ENCODE measurements around the gene GAPT.

The GAPT gene

DNA sequence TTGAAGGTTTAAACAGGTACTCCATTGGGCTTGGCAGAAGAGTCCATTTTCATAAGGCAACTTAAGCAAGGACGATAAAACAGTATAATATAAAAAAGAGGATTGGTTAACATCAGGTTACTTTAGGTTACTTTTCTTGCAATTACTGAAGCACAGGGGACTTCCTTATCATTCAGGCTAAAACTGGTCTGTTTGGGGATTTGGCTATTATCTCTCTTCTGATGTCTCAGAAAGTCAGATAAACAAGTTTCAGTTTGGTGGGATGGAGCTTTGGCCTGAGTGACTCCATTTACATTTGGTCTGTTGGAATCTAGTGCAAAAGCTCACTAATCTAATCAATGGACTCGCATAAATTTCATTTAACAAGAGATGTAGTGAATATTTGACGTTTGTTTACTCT, 8.0 kb downstream of the GAPT start:
- no peaks in the 10 kb centered on the region for H3K36me3 ChIP-seq (ENCODE audit: low read length)
- no peaks in the 10 kb centered on the region for H3K79me2 ChIP-seq (ENCODE audit: insufficient read depth, low read length)
- H3K27me3 ChIP-seq (ENCODE audit: low read length): no peaks in the 10 kb centered on the region
- no peak overlapping the region for H2AFZ ChIP-seq (ENCODE audit: low read depth, low read length, severe bottlenecking)
- no peak overlapping the region for H3K9ac ChIP-seq (ENCODE audit: low read length)
- H3K9me3 ChIP-seq (ENCODE audit: insufficient read depth, low read length): no peaks in the 10 kb centered on the region
- no peak overlapping the region for H3K27ac ChIP-seq (ENCODE audit: low read depth, low read length)
- no peaks in the 10 kb centered on the region for H4K20me1 ChIP-seq (ENCODE audit: low read depth, low read length)
- no peaks in the 10 kb centered on the region for H3K9me2 ChIP-seq (replicated peaks; ENCODE audit: insufficient read depth, low read length)
- H3F3A ChIP-seq (ENCODE audit: insufficient read depth): no peaks in the 10 kb centered on the region
- H3K4me3 ChIP-seq (ENCODE audit: insufficient read depth, low read length, poor library complexity, severe bottlenecking): no peak overlapping the region
- H3K4me2 ChIP-seq (ENCODE audit: low read depth, low read length, poor library complexity, severe bottlenecking): no peak overlapping the region
- TF ChIP-seq, protein P1, sequence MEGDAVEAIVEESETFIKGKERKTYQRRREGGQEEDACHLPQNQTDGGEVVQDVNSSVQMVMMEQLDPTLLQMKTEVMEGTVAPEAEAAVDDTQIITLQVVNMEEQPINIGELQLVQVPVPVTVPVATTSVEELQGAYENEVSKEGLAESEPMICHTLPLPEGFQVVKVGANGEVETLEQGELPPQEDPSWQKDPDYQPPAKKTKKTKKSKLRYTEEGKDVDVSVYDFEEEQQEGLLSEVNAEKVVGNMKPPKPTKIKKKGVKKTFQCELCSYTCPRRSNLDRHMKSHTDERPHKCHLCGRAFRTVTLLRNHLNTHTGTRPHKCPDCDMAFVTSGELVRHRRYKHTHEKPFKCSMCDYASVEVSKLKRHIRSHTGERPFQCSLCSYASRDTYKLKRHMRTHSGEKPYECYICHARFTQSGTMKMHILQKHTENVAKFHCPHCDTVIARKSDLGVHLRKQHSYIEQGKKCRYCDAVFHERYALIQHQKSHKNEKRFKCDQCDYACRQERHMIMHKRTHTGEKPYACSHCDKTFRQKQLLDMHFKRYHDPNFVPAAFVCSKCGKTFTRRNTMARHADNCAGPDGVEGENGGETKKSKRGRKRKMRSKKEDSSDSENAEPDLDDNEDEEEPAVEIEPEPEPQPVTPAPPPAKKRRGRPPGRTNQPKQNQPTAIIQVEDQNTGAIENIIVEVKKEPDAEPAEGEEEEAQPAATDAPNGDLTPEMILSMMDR (IDR thresholded peaks at IDR 0.05; ENCODE audit: insufficient read depth, low read length, poor library complexity, severe bottlenecking): no peak
- TF ChIP-seq EZH2phosphoT487 (conservative IDR thresholded peaks at IDR 0.05; ENCODE audit: low read length): no peak

DNA sequence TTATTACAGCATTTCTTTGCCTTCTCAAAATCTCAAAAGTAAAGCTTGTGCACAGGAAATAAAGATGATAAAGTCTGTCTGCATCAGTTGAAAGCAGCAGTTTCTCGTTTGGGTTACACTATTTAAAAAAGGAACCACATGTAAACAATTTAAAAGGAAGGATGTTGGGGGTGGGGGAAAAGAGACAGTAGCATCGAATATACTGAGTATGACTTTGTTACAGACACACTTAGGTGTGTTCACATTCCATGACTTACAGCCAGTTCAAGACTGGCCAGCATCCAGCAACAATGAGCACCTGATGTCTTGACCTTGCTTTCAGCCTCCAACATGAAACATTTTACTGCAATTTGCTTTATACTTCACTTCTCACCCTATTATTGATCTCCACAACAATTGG, 8.7 kb downstream of the GAPT start:
- TF ChIP-seq, protein P1 (IDR thresholded peaks at IDR 0.05; ENCODE audit: insufficient read depth, low read length, poor library complexity, severe bottlenecking): no peak
- TF ChIP-seq EZH2phosphoT487 (conservative IDR thresholded peaks at IDR 0.05; ENCODE audit: low read length): no peak
- H3K27me3 ChIP-seq (ENCODE audit: low read length): no peaks in the 10 kb centered on the region
- no peak overlapping the region for H3K4me2 ChIP-seq (ENCODE audit: low read depth, low read length, poor library complexity, severe bottlenecking)
- no peaks in the 10 kb centered on the region for H3F3A ChIP-seq (ENCODE audit: insufficient read depth)
- no peaks in the 10 kb centered on the region for H3K9me2 ChIP-seq (replicated peaks; ENCODE audit: insufficient read depth, low read length)
- H4K20me1 ChIP-seq (ENCODE audit: low read depth, low read length): no peaks in the 10 kb centered on the region
- H3K36me3 ChIP-seq (ENCODE audit: low read length): no peaks in the 10 kb centered on the region
- H3K4me3 ChIP-seq (ENCODE audit: insufficient read depth, low read length, poor library complexity, severe bottlenecking): no peak overlapping the region
- no peak overlapping the region for H3K9ac ChIP-seq (ENCODE audit: low read length)
- no peak overlapping the region for H3K27ac ChIP-seq (ENCODE audit: low read depth, low read length)
- no peaks in the 10 kb centered on the region for H3K9me3 ChIP-seq (ENCODE audit: insufficient read depth, low read length)
- no peak overlapping the region for H2AFZ ChIP-seq (ENCODE audit: low read depth, low read length, severe bottlenecking)
- H3K79me2 ChIP-seq (ENCODE audit: insufficient read depth, low read length): no peaks in the 10 kb centered on the region

DNA sequence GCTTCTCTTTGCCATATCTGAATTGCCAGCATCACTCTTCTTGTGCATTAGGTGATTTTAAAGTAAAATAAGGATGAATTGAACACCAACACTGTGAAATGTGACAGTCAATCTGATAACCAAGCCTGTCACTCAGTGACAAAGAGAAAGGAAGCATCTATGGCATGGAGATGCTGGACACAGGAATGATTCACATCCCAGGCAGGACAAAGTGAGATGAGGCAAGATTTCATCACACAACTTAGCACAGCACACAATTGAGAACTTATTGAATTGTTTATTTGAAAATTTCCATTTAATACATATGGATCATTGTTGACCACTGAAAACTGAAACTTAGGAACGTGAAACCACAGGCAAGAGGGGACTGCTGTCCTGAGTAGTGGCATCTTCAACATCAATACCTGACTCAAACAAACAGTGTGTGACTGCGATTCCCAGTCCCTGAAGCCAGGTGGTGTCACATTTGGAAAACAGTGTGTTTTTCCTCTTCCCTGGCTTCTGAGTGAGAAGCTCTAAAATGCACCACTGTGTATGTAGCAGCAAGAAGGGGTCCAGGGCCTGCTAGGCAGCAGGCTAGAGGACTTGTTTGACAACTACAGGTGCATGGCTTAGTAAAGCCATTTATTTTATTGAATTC, 10.7 kb downstream of the GAPT start:
- Histone ChIP-seq H3F3A (ENCODE audit: insufficient read depth) (no peaks in the 10 kb centered on the region), H3K4me2 (ENCODE audit: low read depth, low read length, poor library complexity, severe bottlenecking) (no peak overlapping the region), H3K9me3 (ENCODE audit: insufficient read depth, low read length) (no peaks in the 10 kb centered on the region), H3K27me3 (ENCODE audit: low read length) (no peaks in the 10 kb centered on the region), H3K9me2 (replicated peaks; ENCODE audit: insufficient read depth, low read length) (no peaks in the 10 kb centered on the region), H2AFZ (ENCODE audit: low read depth, low read length, severe bottlenecking) (no peak overlapping the region), H3K4me3 (ENCODE audit: insufficient read depth, low read length, poor library complexity, severe bottlenecking) (no peak overlapping the region), H3K36me3 (ENCODE audit: low read length) (no peaks in the 10 kb centered on the region), H3K79me2 (ENCODE audit: insufficient read depth, low read length) (no peaks in the 10 kb centered on the region), H4K20me1 (ENCODE audit: low read depth, low read length) (no peaks in the 10 kb centered on the region), H3K27ac (ENCODE audit: low read depth, low read length) (no peak overlapping the region), H3K9ac (ENCODE audit: low read length) (no peak overlapping the region)
- TF ChIP-seq, protein P1 (IDR thresholded peaks at IDR 0.05; ENCODE audit: insufficient read depth, low read length, poor library complexity, severe bottlenecking): no peak
- TF ChIP-seq EZH2phosphoT487 (conservative IDR thresholded peaks at IDR 0.05; ENCODE audit: low read length): no peak
